ENCODE results near the gene IGF2.
A peak's percentile ranks its signal among the peaks of the same experiment; 100 is the strongest.

The IGF2 gene

DNA sequence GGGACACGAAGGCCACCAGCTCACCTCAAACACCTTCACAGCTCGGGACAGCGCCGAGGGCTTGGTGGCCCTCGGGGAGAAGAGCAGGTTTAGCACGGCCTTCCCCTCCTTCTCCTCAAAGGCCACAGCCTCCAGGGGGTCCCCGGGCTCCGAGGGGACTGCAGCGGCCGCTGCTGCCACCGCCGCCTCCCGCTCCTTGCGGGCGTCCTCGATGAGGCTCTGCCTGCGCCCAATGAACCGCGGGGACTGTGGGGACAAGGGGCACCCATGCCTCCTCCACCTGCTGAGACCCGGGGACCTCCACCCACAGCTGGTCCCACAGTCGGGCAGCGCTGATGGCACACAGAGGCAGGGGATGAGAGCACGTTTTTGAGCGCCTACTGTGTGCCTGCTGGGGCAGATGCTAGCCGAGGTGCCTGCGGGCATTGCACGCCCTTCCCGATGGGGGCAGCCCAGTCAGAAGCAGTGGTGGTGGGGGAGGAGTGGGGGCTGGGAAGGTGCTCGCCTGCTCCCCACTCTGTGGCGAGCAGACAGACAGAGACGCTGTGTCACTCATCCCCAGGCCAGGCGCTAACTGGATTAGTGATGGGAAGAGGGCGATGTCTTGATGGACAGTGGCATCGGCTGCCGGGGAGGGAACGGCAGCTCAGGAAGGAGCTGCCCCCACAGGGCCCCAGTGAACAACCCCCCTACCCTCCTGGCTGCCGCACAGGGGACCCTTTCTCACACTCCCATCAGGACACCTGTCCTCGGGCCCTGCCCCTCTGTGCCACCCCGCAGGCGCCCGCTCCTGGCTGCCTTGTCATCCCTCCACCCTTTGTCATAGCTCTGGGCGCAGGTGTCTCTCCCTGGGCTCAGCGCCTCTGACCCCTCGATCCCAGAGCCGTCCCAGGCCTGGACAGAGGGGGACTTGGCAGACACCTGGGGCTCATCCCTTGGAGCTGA, 30.7 kb upstream of the IGF2 start:
- no peak for DNase-seq (ENCODE audit: low read depth in 2 of 2)

DNA sequence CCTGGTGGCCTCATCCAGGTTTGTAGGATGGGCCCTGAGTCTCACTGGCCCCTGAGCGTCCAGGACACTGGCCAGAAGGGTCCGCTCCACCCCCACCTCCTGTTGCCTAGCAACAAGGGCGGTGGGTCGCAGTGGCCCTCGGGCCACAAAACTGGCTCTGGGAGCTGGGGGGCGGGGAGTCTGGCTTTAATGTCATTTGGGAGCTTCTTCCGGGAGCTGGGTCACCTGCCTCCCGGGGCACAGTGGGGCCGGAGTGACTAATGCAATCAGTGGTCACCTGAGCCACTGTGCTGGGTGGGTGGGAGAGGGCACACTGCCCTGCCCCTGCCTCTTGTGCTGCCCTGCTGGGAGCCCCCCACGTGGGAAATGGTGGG, 29.8 kb upstream of the IGF2 start:
- DNase-seq (ENCODE audit: low read depth in 2 of 2) = no peak

DNA sequence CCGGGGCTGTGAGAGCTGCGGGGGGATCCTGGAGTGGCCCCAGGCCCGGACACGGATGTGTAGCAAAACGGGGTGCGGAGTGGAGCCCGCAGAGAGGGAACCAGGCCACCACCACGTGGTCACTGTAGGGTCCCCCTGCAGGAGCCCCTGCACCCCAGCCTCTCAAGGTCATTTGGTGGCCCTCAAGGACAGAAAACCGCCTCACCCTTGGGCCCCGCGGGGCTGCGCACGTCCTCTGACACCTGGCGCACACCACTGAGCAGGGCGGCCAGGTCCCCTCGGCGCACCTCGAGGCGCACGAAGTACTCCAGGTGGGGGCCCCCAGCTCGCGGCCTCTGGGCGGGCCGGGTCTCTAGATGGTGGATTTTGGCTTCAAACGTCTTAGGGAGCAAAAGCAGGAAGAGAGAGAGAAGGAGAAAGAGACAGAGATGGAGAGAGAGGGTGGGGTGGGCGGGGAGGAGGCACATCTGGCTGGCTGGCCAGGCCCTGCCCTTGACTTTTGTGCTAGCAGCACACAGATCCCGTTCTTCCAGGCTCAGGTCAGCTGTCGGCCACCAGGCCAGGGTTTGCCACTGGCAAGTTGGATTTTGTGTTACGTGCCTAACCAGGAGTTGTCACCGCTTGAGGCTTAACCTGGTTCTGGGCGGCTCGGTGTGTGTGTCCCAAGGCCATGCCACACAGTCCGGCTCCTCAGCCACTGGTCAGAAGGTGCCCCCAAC, 29.3 kb upstream of the IGF2 start:
- DNase-seq (ENCODE audit: low read depth in 2 of 2) = no peak

DNA sequence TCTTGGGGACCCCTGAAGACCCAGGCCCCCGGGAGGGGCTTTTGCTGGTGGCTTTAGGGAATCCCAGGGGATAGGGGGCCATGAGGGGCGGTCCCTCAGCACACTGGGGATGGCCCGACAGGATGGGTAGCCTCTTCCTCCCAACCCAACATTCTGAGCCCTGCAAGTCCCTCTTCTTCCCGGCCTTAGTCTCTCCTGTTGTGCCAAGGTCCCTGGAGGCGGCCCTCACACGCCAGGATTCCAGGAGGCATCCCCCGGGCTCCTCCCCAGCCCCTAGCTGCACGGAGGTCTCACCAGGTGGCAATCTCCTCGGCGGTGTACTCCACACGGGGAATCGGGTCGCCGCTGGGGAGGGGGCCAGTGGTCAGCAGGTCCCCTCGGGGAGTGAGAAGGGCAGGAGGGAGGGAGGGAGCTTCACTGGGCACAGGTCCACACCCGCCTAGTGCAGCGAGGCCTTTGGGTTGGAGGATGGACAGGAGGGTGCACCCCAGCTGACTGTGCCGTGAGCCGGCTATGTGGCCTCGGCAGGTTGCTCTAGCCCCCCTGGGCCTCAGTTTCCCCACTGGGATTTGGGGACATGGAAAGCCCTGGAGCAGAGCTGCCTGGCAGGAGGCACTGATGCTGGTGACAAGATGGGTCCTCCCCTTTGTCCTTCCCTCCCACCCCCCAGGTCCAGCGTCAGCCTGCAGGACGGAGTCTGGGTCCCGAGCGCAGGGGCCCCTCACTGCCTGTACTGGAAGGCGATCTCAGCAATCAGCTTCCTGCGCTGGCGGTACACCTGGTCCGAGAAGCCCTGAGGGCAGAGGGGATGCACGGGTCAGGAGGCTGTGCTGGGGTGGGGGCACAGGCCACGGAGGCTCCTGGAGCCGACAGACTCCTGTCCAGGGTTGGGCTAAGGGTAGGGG, 28.2 kb upstream of the IGF2 start:
- DNase-seq (ENCODE audit: low read depth in 2 of 2) = no peak

DNA sequence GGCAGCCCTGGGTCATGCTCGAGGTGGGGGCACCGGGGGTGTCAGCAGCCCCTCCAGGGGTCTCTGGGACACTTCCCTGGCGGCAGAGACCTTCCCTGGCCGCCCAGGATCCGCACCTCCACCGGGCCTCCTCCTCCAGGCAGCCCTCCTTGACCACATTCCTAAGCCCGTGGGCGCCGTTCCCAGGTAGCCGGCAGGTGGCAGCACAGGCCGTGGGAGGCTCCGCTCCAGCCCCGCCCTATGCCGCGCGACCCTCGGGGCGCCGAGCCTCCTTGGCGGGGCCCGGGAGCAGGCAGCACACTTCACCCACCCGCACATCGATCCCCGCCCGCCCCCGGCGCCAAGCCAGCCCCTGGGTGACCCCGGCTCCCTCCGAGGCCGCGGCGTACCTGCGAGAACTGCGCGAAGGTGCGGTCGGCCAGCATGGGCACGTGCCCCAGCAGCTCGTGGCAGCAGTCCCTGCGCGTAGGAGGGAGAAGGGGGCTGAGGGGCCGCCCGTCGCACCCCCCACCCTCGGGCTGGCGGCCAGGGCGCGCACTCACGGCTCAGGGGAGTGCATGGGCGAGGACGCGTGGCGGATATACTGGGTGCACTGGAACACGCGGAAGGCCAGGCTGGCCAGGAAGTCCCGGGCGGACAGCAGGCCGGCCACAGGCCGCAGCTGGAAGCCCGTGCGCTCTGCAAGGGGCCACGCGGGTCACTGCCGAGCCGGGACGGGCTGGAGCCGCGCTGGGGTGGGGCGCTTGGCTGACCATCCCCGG, 27.1 kb upstream of the IGF2 start:
- DNase-seq (ENCODE audit: low read depth in 2 of 2) = no peak

DNA sequence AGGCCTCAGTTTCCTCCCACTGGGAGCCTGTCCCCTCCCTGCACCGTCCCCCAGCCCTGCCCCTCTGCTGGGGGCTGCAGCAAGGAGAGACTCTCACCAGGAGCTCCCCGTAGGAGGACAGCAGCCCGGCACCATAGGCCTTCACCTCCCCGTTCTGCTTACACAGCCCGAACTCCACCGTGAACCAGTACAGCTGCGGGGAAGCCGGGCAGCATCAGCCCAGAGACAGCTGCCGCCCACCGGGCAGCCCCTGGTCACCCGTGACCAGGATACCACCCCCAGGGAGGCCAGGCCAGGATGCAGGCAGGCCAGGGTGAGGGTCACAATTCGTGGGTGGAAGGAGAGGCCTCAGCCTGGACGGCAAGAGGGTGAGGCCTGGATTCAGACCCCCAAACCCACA, 26.4 kb upstream of the IGF2 start:
- no peak for DNase-seq (ENCODE audit: low read depth in 2 of 2)

DNA sequence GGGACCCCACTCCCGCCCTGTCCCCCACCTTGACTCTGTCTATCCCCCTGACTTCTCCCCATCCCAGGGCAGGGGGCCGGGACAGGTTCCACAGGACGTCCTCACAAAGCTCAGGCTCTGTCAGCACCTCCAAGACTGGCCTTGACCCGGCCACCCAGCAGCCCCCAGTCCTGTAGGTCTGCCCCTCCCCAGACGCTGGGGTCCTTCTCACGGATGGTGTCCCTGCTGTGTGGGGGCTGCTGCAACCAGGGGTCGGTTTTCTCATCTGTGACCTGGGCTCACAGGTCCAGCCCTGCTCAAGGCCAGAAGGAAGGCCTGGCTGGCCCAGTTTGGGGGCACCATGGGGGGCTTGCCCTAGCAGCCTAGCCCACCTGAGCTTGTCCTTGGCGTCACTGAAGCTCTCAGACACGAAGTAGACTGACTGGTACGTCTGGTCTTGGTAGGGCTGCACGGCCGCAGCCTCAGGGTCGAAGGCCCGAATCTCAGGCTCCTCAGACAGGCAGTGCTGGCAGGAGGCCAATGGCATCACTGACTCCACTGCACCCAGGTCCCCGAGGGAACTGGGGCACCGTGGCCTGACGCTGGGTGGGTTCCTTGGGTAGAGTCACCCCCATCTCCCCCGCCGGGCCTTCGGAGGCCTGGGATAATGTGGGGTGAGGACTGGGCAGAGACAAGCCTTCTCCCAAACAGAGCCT, 25.8 kb upstream of the IGF2 start:
- DNase-seq (ENCODE audit: low read depth in 2 of 2) = no peak

DNA sequence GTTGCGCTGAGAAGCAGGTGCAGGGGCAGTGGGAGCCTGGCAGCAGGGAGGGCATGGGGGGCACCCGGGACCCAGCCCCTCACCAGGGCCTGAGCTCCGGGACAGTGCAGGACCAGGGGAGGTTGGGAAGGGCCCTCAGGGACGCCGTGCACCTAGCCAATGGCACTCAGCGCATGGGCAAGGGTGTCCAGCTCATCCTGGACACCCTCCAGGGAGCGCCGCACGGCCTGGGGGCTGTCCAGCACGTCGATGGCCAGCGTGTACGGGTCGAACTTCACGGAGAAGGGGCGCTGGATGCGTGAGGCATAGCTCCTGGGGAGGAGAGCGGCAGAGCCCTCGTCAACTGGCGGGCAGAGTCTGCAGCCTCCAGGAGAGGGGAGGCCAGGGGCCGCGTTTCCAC, 24.9 kb upstream of the IGF2 start:
- DNase-seq (ENCODE audit: low read depth in 2 of 2) = no peak

DNA sequence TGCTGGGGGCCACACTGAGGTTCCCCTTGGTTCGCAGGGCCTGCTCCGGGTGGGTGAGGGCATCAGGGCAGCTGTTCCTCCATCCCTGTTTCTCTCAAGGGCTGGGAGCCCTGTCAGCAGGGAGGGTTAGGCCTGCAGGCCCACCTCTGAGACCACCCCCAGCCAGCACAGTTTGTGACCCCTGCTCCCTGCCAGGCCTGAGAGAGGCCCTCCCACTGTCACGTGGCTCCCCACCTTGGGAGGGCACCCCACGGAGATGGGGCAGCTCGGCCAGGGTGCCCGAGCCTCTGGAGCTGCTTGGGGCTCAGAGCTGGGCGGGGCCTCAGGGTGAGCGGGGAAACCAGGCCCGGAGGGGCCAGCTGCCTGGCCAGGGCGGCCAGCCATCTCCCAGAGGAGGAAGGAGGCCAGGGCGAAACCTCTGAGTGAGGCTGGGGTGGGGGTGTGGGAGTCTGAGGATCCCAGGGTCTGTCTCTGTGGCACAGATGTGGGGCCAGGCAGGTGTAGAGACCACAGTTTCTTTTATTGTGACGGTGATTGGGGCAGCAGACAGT, 24.3 kb upstream of the IGF2 start:
- DNase-seq (ENCODE audit: low read depth in 2 of 2) = no peak

DNA sequence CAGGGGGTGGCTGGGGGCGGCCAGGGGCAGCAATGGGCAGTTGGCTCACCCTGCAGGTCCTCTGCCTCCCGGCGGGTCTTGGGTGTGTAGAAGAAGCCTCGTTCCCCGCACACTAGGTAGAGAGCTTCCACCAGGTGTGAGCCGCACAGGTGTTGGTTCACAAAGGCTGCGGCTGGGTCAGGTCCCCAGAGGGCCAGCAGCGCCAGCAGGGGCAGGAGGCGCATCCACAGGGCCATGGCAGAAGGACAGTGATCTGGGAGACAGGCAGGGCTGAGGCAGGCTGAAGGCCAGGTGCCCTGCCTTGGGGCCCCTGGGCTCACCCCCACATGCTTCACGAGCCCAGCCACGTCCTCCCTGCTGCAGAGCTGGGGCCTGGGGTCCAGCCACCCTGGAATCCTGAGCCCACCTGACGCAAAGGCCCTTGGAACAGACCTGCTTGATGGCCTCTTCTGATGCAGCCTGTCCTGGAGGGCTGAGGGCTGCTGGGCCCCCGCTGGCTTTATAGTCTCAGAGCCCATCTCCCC, 21.6 kb upstream of the IGF2 start, which contains the start of gene INS:
INS (minus strand) TSS at position 474 of the 524 bp plus-strand sequence; CDS start at position 236, 238 bp downstream.
- DNase-seq (ENCODE audit: low read depth in 2 of 2) = no peak

DNA sequence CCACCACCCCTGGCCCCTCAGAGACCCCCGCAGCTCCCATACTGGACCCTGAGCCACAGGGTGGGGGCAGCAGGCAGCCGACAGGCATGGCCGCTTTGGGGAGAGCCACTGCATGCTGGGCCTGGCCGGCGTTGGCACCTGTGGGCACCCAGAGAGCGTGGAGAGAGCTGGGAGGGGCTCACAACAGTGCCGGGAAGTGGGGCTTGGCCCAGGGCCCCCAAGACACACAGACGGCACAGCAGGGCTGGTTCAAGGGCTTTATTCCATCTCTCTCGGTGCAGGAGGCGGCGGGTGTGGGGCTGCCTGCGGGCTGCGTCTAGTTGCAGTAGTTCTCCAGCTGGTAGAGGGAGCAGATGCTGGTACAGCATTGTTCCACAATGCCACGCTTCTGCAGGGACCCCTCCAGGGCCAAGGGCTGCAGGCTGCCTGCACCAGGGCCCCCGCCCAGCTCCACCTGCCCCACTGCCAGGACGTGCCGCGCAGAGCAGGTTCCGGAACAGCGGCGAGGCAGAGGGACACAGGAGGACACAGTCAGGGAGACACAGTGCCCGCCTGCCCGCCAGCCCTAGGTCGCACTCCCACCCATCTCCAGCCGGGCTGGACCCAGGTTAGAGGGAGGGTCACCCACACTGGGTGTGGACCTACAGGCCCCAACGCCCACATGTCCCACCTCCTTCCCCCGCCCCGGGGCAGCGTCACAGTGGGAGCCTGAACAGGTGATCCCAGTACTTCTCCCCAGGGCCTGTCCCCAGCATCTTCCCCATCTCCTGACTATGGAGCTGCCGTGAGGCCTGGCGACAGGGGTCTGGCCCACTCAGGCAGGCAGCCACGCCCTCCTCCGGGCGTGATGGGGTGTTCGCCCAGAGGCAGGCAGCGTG, 20.6 kb upstream of the IGF2 start:
- DNase-seq (ENCODE audit: low read depth in 2 of 2) = no peak

DNA sequence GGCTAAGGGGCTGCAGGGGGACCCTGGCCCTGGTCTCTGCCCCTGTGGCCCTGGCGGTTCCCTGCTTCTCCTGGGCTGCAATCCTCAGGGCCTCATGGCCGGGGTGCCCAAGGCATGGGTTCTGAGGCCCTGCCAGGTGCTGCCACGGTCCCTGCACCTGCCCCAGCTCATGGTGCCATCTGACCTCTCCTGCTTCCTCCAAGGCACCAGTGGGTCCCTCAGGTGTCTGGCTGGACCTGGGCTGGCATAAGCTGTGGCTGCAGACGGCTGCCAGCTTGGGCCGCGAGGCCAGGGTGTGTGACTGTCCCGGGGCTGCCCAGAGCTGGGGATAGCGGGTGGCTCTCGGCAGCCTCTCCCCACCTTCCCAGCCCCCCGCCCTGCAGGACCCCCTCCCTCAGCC, 19.8 kb upstream of the IGF2 start:
- no peak for DNase-seq (ENCODE audit: low read depth in 2 of 2)

DNA sequence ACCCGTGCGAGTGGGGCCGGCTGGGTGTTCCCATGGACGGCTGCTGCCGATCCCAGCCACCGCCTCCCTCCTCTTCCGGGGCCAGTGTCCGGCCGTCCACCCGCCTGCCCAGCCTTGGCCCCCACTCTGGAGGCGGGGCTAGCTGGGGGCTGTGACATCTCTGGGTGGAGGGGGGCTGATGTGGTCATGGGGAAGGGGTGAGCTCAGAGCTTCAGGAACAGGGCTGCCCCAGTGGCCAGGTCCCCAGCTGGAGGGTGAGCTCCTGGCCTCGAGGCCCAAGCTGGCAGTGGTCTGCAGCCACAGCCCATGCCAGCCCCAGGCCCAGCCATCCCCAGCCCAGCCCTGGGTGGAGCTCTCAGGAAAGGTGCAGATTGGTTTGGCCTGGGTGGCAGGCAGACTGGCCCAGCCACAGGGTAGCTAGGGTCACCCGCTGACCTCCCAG, 19.1 kb upstream of the IGF2 start:
- no peak for DNase-seq (ENCODE audit: low read depth in 2 of 2)

DNA sequence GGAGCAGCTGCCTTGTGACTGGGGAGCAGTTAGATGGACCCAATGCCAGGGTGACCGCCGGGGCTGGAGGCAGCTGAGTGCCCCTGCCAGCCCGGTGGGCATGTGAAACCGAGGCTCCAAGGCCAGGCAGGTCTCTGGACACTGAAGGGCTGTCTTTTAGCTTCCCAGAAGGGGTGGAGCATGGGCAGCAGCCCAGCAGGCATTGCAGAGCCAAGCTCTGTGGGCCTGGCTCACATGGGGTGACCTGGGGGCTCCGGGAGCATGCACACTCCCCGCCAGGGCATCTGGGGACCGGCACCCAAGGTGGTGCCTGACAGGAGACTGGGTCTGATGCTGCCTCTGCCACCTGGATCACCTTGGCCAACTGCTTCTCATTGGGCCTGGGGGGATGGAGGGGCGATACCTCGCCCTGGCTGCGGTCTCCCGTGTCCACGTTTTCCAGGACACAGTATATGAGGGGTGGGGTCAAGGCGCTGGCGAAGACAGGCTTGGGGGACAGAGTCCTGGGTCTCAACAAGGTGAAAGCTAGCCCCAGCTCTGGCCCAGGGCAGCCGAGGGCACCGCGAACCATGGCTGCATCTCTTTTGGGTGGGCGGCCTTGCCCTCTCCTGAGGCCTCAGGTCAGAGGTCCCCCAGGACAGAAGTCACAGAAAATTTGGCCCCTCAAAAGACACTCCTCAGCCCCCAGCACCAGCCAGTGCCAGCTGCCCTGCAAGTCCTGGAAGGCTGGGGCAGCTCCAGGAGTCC, 18.3 kb upstream of the IGF2 start:
- DNase-seq (ENCODE audit: low read depth in 2 of 2) = no peak

DNA sequence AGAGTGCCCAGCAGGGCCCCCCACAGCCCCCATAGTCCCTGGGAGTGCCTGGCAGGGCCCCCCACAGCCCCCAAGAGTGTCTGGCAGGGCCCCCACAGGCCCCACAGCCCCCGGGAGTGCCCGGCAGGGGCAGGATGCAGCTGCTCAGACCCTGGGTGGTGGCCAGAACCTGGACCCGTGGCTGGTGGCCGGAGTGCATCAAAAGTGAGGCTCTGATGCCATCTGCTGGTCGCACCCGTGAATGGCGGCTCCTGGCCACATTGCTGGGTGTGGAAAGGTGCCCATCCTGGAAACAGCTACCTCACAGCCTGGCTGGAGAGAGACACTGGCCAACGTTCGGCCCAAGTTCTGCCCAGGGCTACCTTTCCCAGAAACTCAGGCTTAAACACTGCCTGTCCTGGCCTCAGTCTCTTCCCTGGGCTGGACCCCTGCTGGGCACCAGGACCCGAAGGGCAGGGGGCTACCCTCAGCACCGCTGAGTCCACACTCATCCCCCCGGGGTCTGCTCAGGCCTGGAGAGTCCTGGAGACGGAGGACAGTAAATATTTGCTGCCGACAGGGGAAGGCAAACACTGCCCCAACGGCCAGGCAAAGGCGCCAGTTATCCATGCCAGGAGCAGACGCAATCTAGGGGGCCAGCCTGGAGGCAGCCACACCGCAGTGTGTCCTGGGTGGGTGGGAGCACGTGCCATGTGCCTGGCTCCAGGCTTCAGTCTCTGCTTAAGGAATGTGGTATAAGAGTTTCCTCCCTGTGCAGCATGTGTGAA, 17.4 kb upstream of the IGF2 start:
- peak in 1 of 2 donors; percentile 15 for DNase-seq (ENCODE audit: low read depth in 2 of 2)

DNA sequence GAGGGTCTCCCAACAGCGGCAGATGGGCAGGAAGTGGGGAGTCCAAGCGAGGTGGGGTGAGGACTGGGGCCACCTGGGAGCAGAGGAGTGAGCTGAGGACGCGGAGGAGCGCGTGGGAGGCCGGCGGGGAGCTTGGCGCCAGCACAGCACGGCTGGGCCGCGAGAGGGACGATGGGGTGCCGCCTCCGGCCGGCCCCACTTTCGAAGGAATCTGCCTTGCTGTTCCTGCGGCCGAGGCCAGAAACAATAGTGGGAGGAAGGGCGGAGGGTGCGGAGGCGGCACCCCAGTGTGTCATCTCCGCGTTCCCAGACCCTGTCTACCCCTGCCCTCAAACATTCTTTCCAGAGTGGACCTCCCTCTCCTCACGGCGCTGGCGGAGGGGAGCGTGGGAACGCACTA, 16.3 kb upstream of the IGF2 start:
- no peak for DNase-seq (ENCODE audit: low read depth in 2 of 2)

DNA sequence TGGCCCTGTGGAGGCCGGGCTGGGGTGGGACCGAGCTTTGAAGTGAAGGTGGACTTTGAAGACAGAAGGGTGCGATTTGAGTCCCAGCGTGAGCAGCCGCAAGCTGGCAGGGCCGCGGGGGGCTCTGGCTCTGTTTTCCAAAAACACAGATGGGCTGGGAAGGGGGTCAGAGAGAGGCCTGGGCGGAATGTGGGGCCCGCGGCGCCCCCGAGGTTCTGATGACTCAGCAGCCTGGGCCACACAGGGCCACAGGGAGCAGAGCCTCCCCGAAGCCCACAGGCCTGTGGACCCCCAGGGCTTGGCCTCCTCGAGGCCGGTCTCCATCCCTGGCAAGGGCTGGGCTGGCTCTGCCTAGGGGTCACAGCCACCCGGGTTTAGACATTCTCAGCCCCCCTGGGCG, 15.7 kb upstream of the IGF2 start:
- no peak for DNase-seq (ENCODE audit: low read depth in 2 of 2)

DNA sequence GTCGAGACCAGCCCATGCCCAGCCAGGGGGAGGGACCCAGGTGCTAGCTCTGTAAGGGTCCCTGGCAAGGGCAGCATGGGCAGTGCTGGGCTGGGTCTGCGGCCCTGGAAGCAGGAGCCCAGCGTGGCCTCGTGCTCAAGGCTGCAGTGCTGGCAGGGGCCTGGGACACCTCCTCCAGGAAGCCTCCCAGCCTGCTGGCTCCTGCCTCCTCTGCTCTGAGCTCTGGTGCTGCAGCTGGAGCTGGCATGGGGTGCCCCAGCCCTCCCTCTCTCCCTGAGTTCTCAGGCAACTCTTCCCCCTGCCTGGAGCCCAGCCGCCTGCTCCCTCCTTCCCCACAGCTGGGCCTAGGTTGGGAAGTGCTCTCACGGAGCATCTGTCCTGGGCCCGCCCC, 15.0 kb upstream of the IGF2 start:
- DNase-seq (ENCODE audit: low read depth in 2 of 2) = no peak

All from stimulated activated CD8-positive, alpha-beta memory T cell treated with anti-CD3 and anti-CD28 coated beads, Interleukin-7, amount 100 ng/mL, for 1 hour (primary cell).